K562 (cell line): ENCODE data around the gene PTPRM. TPM values are rescaled to one million over a fixed set of nuclear protein-coding genes. Genes with fewer than 3 reads are reported as not detected.

Experiments
- ATAC-seq: fragments of 200-7000 bp; cut with Tn5 transposase; 3 replicates; pipeline ENCODE4 v1.9.1; 2020; ENCODE audit warnings: moderate library complexity
- BruUV-seq: library from RNA; stranded (reverse); fragments of 400-500 nt; replicated peaks from 2 replicates; lab custom pipeline; 2021; lab: Mats Ljungman, UMichigan
- CTCF ChIA-PET: fragments of 300-600 bp; formaldehyde crosslinking; extraction: SDS; loops from one replicate; lab custom pipeline; 2021; ENCODE audit warnings: low intra/inter-chr PET ratio; lab: Yijun Ruan, JAX
- POLR2A ChIA-PET: fragments of 300-600, 350-650 bp; sonication (Branson Sonifier 250); formaldehyde crosslinking; extraction: SDS; loops from one replicate; lab custom pipeline; 2021; ENCODE audit warnings: antibody characterized with exemption, inconsistent platforms; lab: Yijun Ruan, JAX
- DNase-seq, 4 experiments: peaks; one replicate each; pipeline versions ENCODE4 v3.0.0 to v3.0.0-alpha.2; 2011 to 2018; ENCODE audit warnings: low spot score in 3 of 4, mixed read lengths in 3 of 4; ENCODE audit errors: extremely low read depth in 1 of 4
- FAIRE-seq: peaks from 2 replicates; lab custom pipeline; 2011; peaks lifted over from hg19 to GRCh38; lab: Jason Lieb, UNC
- H2AFZ ChIP-seq: 2 replicates; pipeline ENCODE4 v1.6.0; 2011; ENCODE audit warnings: low read depth, low read length, control low read depth, inconsistent platforms
- H3K27ac ChIP-seq: fragments of 200-600 bp; 3 replicates; pipeline ENCODE4 v1.8.0; 2011; ENCODE audit warnings: low read depth, mild to moderate bottlenecking, control low read depth, inconsistent platforms, low read length, moderate library complexity, mixed read lengths; ENCODE audit errors: extremely low read depth
- H3K27me3 ChIP-seq, 2 experiments: fragments of 300-600 bp in 1 of 2; 2 replicates in 1 of 2; 3 replicates in 1 of 2; pipeline versions ENCODE4 v1.6.0 to v1.8.0; 2011; ENCODE audit warnings: inconsistent platforms in 2 of 2, low read length in 2 of 2, mild to moderate bottlenecking in 1 of 2, mixed read lengths in 1 of 2, moderate library complexity in 1 of 2; ENCODE audit not compliant: control insufficient read depth in 2 of 2, insufficient read depth in 2 of 2
- H3K36me3 ChIP-seq: fragments of 300-600 bp; 3 replicates; pipeline ENCODE4 v1.8.0; 2011; ENCODE audit warnings: mild to moderate bottlenecking, low read length, inconsistent platforms; ENCODE audit not compliant: control insufficient read depth, insufficient read depth
- H3K4me1 ChIP-seq, 2 experiments: fragments of 200-600 bp in 1 of 2; replicated peaks in 1 of 2; 2 replicates in 1 of 2; 3 replicates in 1 of 2; pipeline versions ENCODE4 v1.5.1 to v1.8.0; 2011; ENCODE audit warnings: inconsistent platforms in 2 of 2, low read length in 2 of 2, mild to moderate bottlenecking in 1 of 2, mixed read lengths in 1 of 2, moderate library complexity in 1 of 2; ENCODE audit not compliant: control insufficient read depth in 2 of 2, insufficient read depth in 2 of 2
- H3K4me2 ChIP-seq: 2 replicates; pipeline ENCODE4 v1.6.1; 2011; ENCODE audit warnings: low read length, control low read depth, inconsistent platforms, mixed read lengths; ENCODE audit not compliant: insufficient read depth
- H3K4me3 ChIP-seq: fragments of 200-600 bp; sonication (generic), shearing (Covaris generic); 2 replicates; pipeline ENCODE4 v1.5.1; 2016; ENCODE audit warnings: control low read depth, inconsistent platforms
- H3K79me2 ChIP-seq: fragments of 200-600 bp; 3 replicates; pipeline ENCODE4 v1.8.0; 2011; ENCODE audit warnings: low read length, inconsistent platforms; ENCODE audit not compliant: control insufficient read depth, insufficient read depth
- H3K9ac ChIP-seq, 2 experiments: 2 replicates each; pipeline versions ENCODE4 v1.6.0 to v1.6.1; 2011; ENCODE audit warnings: low read depth in 2 of 2, low read length in 2 of 2, control low read depth in 1 of 2, inconsistent platforms in 1 of 2, mild to moderate bottlenecking in 1 of 2, mixed read lengths in 1 of 2; ENCODE audit not compliant: insufficient read depth in 1 of 2
- H3K9me1 ChIP-seq: one replicate; pipeline ENCODE4 v1.6.0; 2011; ENCODE audit warnings: inconsistent platforms, mild to moderate bottlenecking, low read length, moderate library complexity; ENCODE audit not compliant: control insufficient read depth, insufficient read depth
- H3K9me3 ChIP-seq: replicated peaks from 2 replicates; pipeline ENCODE4 v1.5.1; 2011; ENCODE audit warnings: low read depth, low read length, inconsistent platforms; ENCODE audit not compliant: control insufficient read depth, insufficient read depth
- H4K20me1 ChIP-seq: replicated peaks from 2 replicates; pipeline ENCODE4 v1.6.1; 2011; ENCODE audit warnings: low read length, inconsistent platforms, mixed read lengths; ENCODE audit not compliant: control insufficient read depth, insufficient read depth
- DDX20 ChIP-seq: fragments of 450-650 bp; IDR thresholded peaks from 2 replicates; pipeline ENCODE4 v1.6.1; 2016; ENCODE audit warnings: missing genetic modification characterization, low read depth, mild to moderate bottlenecking, missing compliant biosample characterization, moderate library complexity
- PTRF ChIP-seq: fragments of 450-650 bp; IDR thresholded peaks from 2 replicates; pipeline ENCODE4 v1.6.1; 2016; ENCODE audit warnings: mild to moderate bottlenecking, missing genetic modification characterization, missing compliant biosample characterization
- VEZF1 ChIP-seq: fragments of 200-800 bp; sonication (Bioruptor generic); IDR thresholded peaks from 2 replicates; pipeline ENCODE4 v1.6.1; 2017; ENCODE audit warnings: missing genetic modification characterization, missing compliant biosample characterization
- ZBTB5 ChIP-seq: fragments of 450-650 bp; IDR thresholded peaks from 2 replicates; pipeline ENCODE4 v1.6.1; 2017; ENCODE audit warnings: antibody characterized with exemption
- ZC3H4 ChIP-seq: sonication (generic); formaldehyde crosslinking; IDR thresholded peaks from 2 replicates; pipeline ENCODE4 v1.9.0; 2021; ENCODE audit warnings: missing genetic modification reagents, borderline replicate concordance
- ZSCAN29 ChIP-seq: fragments of 450-650 bp; IDR thresholded peaks from 2 replicates; pipeline ENCODE4 v1.6.1; 2017
- in situ Hi-C: fragments of 300-500 bp; cut with MboI; formaldehyde crosslinking; loops from 4 replicates; pipeline ENCODE4 v1.15.0; 2018; ENCODE audit warnings: inconsistent platforms, mixed read lengths
- intact Hi-C: fragments of 100-400 bp; cut with micrococcal nuclease; formaldehyde crosslinking; loops from 2 replicates; pipeline ENCODE4 v1.14.2; 2022
- polyA plus RNA-seq, 8 experiments: library from polyadenylated mRNA; depleted of rRNA in 4 of 8; stranded (reverse) in 5 of 8; unstranded in 3 of 8; fragments of >200 nt; fragmentation: Nextera tagmentation in 2 of 8; fragmentation: Illumina TruSeq in 1 of 8; extraction: Ambion mirVana in 2 of 8; extraction: Trizol in 1 of 8; gene quantifications; 2 replicates each; pipeline versions ENCODE4 v1.2.1 to v1.2.3, GENCODE V29; 2011 to 2014; ENCODE audit warnings: inconsistent platforms in 1 of 8, missing spikeins in 1 of 8
- total RNA-seq, 7 experiments: library from RNA; depleted of rRNA in 6 of 7; stranded (reverse); fragments of >200 nt in 6 of 7; fragmentation: Illumina TruSeq in 2 of 7; extraction: Trizol in 2 of 7; gene quantifications; 2 replicates each; pipeline versions ENCODE4 v1.2.1 to v1.2.3, GENCODE V29; 2011 to 2021; ENCODE audit warnings: low replicate concordance in 1 of 7
- TF ChIP-seq, protein P1 (sequence below): fragments of 450-650 bp; IDR thresholded peaks from 2 replicates; pipeline ENCODE4 v1.6.1; 2017; ENCODE audit warnings: antibody characterized with exemption, mild to moderate bottlenecking
- TF ChIP-seq, protein P2 (sequence below): fragments of 250-450 bp; sonication (Bioruptor Pico); IDR thresholded peaks from 2 replicates; pipeline ENCODE4 v1.5.0; 2021; ENCODE audit warnings: mild to moderate bottlenecking, moderate library complexity

Gene PTPRM
- total and polyA plus RNA-seq, 9 of the 15 experiments (the other 6 are each of a cell fraction or from before 2014, with no cell fraction given): 0.03 to 0.16 (median 0.08) TPM; not detected in 3

DNA sequence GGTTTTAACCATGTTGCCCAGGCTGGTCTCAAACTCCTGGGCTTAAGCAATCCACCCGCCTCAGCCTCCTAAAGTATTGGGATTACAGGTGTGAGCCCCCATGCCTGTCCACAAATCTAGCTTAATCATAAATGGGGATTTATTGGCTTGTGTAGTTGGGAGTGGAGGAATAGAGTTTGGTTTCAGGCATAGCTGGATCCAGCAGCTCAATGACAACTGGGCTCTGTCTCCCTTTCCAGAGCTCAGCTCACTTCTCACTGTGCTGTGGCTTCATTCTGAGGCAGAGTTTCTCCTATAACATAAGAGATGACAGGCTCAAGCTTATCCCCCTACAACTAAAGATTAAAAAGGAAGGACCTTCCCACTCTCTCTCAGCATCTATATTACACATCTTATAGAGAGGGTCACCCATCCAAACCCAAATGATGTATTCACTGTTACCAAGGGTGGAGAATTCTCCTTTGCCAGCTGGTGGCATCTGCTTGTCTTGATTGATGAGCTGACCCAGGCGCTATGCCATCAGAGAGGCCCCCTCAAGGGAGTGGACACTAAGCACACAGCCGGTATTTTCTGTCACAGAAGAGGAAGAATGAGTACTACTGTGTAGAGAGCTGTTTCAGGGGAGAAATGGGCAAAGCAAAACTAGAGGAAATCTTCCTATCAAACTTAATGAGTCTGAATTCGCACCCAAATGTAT, 280.4 kb downstream of the PTPRM start (continued):
- TF ChIP-seq, protein P1, sequence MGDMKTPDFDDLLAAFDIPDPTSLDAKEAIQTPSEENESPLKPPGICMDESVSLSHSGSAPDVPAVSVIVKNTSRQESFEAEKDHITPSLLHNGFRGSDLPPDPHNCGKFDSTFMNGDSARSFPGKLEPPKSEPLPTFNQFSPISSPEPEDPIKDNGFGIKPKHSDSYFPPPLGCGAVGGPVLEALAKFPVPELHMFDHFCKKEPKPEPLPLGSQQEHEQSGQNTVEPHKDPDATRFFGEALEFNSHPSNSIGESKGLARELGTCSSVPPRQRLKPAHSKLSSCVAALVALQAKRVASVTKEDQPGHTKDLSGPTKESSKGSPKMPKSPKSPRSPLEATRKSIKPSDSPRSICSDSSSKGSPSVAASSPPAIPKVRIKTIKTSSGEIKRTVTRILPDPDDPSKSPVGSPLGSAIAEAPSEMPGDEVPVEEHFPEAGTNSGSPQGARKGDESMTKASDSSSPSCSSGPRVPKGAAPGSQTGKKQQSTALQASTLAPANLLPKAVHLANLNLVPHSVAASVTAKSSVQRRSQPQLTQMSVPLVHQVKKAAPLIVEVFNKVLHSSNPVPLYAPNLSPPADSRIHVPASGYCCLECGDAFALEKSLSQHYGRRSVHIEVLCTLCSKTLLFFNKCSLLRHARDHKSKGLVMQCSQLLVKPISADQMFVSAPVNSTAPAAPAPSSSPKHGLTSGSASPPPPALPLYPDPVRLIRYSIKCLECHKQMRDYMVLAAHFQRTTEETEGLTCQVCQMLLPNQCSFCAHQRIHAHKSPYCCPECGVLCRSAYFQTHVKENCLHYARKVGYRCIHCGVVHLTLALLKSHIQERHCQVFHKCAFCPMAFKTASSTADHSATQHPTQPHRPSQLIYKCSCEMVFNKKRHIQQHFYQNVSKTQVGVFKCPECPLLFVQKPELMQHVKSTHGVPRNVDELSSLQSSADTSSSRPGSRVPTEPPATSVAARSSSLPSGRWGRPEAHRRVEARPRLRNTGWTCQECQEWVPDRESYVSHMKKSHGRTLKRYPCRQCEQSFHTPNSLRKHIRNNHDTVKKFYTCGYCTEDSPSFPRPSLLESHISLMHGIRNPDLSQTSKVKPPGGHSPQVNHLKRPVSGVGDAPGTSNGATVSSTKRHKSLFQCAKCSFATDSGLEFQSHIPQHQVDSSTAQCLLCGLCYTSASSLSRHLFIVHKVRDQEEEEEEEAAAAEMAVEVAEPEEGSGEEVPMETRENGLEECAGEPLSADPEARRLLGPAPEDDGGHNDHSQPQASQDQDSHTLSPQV: no peak
- TF ChIP-seq ZBTB5: no peak

DNA sequence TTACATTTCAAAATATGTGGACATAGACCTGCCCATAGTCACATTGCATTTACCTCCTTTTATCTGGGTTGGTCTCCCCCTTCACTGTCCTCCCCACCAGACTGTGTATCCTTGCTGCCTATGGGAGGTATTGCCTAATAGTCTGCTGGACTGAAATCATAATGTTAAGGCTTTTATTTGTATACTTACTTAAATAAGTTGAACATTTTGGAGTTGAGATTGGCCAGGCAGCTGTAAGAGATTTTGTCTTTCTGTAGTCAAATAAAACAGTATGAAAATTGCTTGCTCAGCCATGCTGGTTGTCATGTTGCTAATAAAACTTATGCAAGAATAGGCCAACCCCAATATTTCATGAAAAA, 280.9 kb downstream of the PTPRM start:
- H3K4me1 ChIP-seq: no peaks in the 10 kb centered on the region
- FAIRE-seq: no peak
- BruUV-seq: no TSS peak
- TF ChIP-seq, protein P2, sequence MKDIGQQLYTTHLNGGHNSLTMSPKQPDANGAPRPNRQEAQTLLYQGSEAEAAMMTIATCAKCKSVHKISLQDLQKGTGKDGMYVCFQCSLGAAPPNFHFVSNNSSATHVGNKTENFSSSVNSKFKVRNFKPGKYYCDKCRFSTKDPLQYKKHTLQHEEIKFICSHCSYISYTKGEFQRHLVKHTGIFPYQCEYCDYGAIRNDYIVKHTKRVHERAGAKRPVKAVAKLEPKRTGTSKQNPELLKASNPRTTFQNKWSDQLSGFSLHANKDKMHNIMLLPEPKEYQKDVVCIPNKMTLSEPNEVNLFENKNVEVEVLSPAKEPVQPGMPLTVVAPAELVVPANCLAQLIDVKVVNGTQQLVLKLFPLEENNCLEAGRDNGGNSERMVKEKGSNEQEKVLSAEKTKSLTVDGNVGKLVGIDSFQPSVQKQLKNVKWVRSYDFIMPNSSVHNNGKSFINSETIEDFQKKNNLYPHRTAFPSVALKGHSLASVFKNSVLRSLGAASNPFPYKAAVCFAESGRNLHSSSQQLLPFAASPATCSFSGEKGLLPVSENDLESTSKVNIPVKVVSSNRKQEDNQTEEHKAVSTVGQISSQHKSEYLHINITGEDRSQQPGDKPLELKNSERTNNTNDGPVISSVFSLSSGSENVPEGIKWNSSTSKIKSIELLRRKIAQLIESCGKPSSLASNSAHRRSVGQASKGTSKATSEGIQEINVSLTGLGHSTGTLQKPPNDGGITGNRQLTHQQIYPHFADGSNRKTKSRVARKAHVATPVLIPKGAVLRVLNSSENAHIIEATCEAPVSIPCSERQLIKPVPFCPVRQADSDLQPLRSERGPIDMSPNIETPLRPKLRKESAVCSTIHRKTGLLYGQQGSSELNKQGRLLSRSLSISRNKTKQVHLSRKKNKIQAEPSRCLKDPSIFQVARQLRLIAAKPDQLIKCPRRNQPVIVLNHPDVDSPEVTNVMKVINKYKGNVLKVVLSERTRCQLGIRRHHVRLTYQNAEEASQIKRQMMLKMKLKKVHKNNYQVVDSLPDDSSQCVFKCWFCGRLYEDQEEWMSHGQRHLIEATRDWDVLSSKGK (CRISPR knock-in tag): no peak
- TF ChIP-seq VEZF1 (CRISPR knock-in tag): no peak
- TF ChIP-seq ZSCAN29: no peak
- TF ChIP-seq ZC3H4 (CRISPR knock-in tag): no peak
- no peak for TF ChIP-seq PTRF
- no peak for TF ChIP-seq DDX20

More for the DNA sequence above, 280.9 kb downstream of the PTPRM start:
- ChIA-PET CTCF (no interaction called here), POLR2A (no interaction called here)
- Histone ChIP-seq H3K4me2 (no peak overlapping the region), H3K27me3 (no peaks in the 10 kb centered on the region), H4K20me1 (no peaks in the 10 kb centered on the region), H3K4me3 (no peak overlapping the region), H3K9me3 (no peaks in the 10 kb centered on the region), H3K79me2 (no peaks in the 10 kb centered on the region), H3K9ac (no peak overlapping the region), H2AFZ (no peak overlapping the region), H3K36me3 (no peaks in the 10 kb centered on the region), H3K9me1 (no peaks in the 10 kb centered on the region), H3K27ac (no peak overlapping the region)
- in situ Hi-C loops (no loop called here), intact Hi-C loops (no loop called here)
- no peak for DNase-seq
- no peak for ATAC-seq
